ENCODE data around the gene F12.

DNA sequence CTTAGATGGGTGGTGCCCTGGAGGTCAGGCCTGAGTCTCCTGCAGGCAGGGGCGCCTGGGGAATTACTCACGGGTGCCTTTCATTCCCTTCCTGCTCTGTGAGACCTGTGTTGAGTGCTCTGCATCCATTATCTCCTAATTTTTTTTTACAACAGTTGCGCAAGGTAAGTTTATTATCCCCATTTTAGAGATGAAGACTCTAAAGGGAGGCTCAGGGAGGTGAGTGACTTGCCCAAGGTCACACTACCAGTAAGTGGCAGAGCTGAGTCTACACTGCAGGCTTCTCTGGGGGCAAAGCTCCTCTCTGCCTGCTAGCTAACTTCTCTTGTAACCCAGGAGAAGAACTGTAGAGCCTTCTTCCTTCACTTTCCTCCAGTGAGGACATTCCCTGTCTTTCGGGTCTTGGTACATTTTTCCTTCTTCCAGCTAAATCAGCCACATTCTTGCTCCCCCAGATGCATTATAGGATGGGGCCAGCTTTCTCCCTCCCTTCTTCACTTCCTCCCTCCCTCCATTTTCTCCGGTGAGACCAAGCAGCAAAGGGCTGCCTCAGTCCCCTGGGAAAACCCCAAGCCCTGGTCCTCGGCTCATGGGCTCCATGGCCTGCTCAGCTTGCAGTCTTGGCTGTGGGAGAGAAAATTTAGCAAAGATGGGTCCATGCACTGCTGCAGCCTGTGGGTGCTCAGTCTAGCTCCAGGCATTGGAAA, 39.0 kb upstream of the F12 start:
- TF ChIP-seq, protein P1, sequence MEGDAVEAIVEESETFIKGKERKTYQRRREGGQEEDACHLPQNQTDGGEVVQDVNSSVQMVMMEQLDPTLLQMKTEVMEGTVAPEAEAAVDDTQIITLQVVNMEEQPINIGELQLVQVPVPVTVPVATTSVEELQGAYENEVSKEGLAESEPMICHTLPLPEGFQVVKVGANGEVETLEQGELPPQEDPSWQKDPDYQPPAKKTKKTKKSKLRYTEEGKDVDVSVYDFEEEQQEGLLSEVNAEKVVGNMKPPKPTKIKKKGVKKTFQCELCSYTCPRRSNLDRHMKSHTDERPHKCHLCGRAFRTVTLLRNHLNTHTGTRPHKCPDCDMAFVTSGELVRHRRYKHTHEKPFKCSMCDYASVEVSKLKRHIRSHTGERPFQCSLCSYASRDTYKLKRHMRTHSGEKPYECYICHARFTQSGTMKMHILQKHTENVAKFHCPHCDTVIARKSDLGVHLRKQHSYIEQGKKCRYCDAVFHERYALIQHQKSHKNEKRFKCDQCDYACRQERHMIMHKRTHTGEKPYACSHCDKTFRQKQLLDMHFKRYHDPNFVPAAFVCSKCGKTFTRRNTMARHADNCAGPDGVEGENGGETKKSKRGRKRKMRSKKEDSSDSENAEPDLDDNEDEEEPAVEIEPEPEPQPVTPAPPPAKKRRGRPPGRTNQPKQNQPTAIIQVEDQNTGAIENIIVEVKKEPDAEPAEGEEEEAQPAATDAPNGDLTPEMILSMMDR (IDR thresholded peaks at IDR 0.05 in 4 of 5, conservative IDR thresholded peaks at IDR 0.05 in 1 of 5) = no peak
- TF ChIP-seq POLR2A (IDR thresholded peaks at IDR 0.05) = no peak

All from gastrocnemius medialis (tissue), 4 donors.